Fibroblast of skin of right biceps (primary cell): ENCODE data around the gene PROCA1.

Experiments
- DNase-seq: peaks from one replicate; pipeline ENCODE4 v3.0.0-alpha.2; 2013

The PROCA1 gene, protein sequence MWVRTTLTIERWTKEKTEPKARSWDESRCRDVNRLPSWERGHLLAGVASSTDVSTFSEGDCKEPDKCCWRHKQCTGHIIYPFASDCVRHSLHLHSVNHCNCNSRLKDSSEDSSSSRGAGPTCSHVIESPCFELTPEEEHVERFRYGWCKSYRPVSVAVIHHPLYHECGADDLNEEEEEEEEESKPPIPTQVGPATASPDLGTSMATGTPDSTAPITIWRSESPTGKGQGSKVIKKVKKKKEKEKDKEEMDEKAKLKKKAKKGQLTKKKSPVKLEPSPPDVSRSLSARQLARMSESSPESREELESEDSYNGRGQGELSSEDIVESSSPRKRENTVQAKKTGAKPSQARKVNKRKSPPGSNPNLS

DNA sequence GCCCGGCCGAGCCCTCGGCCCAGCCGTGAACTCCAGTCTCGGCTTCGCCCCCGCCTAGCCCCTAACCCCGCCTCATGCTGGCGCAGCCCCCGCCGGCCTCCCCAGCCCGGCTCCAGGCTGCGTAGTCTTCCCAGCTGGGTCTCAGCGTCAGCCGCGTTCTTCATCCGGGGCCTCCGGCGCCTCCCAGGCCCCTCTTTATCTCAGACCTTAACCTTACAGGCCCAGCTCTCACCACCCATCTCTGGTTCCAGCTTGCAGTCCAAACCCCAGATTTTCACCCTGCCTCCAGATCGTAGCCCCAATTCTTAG lies at the start of gene PROCA1:
Gene PROCA1 (minus strand): TSS at position 166 of the 309 bp plus-strand sequence. CDS start 228 bp downstream, outside the sequence.
- no peak for DNase-seq

DNA sequence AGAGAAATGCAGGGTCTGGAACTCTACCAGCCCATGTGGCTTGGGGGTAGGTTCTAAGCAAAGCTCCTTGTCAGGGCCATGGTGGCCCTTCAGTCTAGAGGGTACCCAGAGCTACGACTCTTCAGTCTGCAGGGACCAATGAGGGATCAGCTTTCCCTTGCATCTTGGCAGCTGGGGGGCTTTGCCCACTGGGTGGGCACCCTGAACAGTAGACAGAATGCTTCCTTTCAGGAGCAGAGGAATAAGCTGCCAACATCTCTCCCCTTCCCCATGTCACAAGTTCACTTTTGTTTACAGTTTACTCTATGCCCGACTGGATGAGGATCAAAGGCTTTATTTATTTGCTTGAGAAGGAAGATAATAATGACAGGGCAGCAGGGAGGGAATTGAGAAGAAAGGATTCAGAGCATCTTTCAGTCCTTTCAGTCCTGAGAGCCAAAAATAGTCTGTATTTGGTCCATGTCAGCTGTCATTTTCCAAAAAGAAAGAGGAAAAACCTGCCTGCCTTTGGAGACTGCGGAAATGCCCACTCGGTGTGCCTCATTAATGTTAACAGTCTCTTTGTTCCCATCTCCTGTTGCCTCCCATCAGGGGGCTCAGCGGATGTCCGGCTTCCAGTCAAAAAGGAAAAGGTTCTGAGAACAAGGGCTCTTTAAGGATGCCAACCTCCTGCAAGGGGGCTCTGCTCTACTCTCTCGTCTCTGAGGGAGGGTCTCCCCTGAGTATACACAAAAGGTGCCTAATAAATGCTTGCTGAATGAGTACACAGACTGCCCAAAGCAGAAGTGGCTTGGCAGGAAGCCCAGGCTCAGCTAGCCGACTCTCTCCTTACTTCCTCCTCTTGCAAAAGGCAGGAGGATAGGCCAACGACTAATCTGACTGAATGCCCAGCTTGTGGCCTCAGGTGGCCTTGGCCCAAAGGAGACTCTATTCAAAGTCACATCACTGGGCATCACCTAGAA lies 49.2 kb upstream of the PROCA1 start:
- peak; percentile 42 for DNase-seq

DNA sequence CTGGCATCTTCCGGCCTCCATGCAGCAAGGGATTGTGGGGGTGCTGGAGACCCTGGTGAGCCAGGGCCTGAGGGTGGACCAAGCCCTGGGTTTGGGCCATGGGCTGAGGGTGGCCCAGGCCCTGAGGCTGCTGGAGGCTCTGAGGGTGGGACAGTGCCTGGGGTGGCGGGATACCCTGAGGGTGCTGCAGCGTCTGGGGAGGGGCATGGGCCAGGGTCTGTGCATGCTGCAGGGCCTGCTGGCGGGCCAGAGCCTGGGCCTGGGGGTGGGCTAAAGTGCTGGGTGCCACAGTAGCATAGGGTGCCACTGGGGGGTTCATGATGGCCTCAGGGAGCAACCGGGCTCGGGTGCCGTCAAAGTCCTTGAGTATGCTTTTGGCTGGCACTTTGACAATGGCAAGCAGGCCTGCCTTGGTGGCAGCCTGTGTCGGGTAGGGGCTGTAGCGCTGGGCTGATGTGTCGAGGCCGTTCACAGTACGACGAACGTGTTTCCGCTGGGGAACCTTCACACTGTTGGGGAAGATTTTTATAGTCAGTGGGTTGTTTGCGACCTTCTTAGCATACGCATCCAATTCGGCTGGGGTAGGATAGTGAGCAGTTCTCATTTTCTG lies 47.7 kb upstream of the PROCA1 start:
- no peak for DNase-seq

DNA sequence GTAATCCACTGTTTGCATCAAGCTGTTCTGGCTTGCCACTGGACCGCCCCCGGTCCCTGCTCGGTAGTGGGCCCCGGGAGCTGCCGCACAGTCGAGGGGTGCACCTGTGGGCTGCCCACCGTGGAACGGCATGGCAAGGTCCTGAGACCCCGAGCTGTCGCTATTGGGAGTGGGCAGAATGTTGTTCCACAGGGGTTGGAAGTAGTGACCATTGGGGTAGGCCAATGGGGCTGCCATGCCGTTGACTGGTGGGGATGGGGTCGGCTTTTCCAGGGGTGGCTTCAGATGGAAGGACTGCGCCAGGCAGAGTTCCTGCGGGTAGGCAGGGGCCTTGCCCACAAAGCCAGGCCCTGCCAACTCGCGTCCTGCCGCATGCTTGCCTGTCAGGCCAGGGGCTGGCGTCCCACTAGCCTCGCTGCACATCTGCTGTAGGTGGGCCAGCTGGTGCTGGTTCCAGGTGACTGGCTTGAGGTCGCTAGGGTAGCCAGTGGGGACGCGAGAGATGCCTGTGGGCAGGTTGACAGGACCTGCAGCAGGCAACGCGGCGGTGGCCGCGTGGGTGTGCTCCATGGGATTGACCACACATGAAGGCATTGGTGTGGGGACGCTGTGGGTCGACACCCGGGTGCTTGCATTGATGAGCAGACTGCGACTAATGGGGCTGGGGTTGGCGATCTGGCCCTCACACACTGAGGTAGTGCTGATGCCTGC lies 46.9 kb upstream of the PROCA1 start:
- no peak for DNase-seq

DNA sequence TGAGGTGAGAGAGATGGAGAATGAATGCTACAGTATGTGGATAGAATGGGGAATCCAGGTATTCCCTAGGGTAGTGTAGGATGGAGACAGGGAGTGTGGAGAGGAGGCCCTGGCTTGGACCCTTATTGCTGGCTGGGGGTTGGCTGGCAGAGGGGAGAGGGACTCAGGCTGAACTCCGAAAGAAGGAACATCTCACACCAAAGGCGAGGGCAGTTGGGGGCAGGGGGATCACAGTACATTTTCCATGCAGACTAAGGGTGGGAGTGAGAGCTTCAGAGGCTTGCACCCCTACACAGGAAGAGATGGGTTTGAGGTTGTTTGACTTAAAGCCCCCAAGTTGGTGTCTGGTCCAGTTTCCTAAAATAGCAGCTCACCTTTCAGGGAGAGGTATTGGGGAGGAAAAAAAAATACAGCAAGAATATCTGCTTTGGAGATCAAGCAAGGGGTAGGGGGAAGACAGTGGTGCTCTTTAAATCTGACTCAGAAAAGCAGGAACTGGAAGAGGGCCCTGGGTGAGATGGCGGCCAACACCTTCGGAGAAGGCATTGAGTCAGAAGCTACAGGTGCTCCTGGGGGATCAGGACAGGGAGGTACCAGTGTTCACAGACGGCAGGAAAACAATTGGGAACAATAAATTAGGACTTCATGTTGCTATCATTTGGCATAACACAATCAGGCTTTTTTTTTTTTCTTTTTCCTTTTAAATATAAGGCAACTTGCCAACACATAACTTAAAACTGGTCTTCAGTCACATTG lies 44.5 kb upstream of the PROCA1 start:
- no peak for DNase-seq

DNA sequence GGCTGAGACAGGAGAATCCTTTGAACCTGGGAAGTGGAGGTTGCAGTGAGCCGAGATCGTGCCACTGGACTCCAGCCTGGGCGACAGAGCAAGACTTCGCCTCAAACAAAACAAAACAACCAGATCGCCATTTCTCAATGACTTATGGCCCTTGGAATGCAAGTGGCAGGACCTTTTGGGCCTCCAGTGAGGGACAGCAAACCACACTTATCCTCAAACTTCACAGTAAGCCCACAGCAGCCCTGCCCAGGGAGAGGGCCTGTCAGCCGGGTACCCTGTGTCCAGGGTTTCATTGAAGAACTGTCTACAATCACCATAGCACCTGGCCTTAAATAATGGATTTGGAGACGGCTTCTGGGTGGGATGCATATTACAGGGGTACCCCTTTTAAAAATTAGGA lies 43.8 kb upstream of the PROCA1 start:
- DNase-seq: no peak

DNA sequence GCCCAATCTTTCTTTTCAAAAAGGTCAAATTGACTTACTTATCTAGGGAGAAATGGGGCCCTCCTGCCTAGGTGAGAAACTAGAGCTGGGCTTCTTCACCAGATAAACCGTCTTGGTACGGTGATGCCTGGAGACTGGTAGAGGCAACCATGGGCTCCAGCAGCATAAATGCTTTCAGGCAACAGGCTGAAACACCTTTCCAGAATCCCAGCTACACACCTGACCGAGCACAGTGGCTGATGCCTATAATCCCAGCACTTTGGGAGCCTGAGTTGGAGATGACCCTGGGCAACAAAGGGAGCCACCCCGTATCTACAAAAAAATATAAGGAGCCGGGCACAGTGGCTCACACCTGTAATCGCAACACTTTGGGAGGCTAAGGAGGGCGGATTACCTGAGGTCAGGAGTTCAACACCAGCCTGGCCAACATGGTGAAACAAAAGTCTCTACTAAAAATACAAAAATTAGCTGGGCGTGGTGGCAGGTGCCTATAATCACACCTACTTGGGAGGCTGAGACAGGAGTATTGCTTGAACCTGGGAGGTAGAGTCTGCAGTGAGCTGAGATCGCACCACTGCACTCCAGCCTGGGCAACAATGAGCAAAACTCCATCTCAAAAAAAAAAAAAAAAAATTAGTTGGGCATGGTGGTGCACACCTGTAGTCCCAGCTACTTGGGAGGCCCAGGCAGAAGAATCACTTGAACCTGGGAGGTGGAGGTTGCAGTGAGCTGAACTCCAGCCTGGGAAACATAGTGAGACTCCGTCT lies 40.1 kb upstream of the PROCA1 start:
- no peak for DNase-seq

DNA sequence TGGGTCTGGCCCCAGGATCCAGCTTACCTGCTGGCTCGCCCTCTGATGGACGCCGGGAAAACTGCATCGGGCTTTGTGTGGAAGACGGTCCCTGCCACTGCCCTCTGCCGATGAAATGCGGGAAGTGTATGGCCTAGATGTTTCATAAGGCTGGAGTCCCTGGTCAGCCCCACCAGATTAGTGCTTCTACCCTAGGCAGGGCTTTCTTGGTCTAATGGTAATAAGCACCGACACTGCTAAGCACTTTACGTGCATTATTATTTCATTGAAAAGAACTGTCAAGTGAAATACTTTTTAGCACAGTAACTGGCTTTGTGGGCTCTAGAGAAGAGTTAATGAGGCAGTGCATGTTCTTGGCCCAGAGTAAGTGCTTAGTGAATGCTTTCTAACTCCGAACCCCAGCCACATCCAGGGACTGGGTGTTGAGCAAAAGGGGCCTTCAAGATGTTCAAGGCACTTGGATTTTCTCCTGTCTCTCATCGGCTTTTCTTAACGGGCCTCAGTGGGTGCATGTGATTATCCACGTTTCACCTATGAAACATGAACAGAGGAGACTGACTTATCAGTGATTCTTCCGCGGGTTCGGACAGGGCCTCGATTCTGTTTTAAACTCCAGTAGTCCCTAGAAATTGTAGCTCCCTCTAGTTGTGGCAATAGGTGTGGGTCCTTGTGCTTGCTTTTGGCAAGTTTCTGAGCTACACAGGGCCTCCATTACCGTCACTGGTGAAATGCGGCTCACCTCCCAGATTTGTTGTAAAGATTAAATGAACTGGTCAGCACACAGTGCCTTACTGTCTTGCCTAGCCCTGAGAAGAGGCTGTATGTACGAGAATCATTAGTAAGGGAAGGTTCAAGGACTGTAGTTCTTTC lies 38.7 kb upstream of the PROCA1 start:
- DNase-seq: peak; percentile 87

DNA sequence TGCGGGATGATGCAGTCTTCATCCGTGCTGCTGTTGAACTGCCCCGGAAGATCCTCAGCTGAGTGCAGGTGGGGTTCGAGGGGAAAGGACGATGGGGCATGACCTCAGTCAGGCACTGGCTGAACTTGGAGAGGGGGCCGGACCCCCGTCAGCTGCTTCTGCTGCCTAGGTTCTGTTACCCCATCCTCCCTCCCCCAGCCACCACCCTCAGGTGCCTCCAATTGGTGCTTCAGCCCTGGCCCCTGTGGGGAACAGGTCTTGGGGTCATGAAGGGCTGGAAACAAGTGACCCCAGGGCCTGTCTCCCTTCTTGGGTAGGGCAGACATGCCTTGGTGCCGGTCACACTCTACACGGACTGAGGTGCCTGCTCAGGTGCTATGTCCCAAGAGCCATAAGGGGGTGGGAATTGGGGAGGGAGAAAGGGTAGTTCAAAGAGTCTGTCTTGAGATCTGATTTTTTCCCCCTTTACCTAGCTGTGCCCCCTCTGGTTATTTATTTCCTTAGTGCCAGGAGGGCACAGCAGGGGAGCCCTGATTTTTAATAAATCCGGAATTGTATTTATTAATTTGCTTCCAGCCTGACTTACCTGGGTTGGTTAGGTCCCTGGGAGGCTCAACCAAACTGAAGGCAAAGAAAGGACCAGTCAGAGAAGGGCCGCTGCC lies 38.0 kb upstream of the PROCA1 start:
- no peak for DNase-seq

DNA sequence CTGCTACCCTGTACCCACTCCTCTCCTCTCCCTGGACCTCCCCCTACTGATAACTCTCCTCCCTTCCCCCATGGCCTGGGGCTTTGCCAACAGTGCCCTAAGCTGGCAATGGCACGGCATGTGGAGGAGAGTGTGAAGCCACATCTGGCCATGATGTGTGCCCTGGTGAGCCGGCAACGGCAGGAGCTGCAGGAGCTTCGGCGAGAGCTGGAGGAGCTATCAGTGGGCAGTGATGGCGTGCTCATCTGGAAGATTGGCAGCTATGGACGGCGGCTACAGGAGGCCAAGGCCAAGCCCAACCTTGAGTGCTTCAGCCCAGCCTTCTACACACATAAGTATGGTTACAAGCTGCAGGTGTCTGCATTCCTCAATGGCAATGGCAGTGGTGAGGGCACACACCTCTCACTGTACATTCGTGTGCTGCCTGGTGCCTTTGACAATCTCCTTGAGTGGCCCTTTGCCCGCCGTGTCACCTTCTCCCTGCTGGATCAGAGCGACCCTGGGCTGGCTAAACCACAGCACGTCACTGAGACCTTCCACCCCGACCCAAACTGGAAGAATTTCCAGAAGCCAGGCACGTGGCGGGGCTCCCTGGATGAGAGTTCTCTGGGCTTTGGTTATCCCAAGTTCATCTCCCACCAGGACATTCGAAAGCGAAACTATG lies 37.3 kb upstream of the PROCA1 start:
- DNase-seq: no peak

DNA sequence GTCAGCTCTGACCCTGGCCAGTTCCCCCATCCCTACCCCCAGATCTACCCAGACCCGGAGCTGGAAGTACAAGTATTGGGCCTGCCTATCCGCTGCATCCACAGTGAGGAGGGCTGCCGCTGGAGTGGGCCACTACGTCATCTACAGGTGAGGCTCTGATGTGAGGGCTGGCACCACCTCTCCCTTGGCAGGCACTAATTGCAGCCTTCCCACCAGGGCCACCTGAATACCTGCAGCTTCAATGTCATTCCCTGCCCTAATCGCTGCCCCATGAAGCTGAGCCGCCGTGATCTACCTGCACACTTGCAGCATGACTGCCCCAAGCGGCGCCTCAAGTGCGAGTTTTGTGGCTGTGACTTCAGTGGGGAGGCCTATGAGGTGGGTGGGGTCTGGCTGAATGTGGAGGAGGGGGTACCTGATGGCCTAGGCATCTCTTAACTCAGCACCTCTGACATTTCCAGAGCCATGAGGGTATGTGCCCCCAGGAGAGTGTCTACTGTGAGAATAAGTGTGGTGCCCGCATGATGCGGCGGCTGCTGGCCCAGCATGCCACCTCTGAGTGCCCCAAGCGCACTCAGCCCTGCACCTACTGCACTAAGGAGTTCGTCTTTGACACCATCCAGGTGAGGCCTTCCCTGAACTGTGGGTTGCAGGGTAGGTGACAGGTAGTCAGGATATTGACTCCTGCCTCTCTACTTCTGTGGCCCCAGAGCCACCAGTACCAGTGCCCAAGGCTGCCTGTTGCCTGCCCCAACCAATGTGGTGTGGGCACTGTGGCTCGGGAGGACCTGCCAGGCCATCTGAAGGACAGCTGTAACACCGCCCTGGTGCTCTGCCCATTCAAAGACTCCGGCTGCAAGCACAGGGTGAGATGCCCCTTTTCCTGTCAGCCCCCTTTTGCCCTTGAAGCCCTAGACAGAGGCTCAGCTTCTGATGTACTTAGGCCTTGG lies 36.4 kb upstream of the PROCA1 start:
- DNase-seq: no peak

DNA sequence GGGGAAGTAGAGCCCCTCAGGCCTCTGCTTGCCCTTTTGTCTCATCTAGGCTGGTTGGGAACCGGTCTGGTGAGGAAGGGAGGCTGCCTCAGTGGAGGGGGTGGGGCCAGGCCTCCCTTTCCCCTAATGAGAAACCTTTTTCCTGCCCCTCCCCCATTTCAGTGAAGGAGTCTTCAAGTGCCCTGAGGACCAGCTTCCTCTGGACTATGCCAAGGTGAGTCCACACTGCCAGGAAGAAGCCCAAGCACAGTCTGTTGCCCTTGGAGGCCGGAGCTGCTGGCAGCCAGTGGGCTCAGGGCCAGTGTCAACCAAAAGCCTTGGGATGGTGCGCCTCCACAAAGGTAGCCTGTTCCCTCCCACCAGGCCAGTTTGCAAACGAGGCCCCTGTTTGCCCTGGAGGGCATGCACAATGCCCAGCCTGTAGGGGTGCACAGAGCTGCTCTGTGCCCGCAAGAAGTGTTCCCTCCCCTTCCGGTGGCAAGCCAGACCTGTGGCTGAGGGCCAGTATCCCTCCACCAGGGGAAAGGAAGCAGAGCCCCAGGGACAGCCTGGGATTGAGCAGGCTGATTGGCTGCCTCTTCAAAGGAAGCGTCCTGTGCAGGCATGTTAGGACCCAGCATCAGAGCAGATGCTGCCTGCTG lies 35.5 kb upstream of the PROCA1 start:
- no peak for DNase-seq

DNA sequence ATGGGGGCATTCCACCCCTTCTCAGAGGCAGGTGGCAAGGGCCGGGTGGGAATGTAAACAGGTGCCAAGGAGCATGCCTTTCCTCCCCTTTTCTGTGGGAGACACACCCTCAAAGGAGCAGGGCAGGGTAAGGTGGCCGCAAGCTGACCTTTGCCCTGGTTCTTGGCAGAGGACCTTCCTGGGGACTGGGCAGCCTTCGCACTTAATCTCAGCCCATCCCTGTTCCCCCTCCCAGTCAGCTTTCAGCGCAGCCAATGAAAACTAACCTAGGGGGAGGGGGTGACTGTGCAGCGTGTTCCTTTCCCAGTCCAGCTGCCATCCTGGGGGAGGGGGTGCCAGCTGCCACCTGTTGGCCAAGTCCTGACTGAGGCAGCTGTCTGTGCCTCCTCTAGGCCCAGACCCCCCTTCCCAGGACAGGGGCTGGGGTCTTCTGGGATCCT lies 34.9 kb upstream of the PROCA1 start:
- no peak for DNase-seq

DNA sequence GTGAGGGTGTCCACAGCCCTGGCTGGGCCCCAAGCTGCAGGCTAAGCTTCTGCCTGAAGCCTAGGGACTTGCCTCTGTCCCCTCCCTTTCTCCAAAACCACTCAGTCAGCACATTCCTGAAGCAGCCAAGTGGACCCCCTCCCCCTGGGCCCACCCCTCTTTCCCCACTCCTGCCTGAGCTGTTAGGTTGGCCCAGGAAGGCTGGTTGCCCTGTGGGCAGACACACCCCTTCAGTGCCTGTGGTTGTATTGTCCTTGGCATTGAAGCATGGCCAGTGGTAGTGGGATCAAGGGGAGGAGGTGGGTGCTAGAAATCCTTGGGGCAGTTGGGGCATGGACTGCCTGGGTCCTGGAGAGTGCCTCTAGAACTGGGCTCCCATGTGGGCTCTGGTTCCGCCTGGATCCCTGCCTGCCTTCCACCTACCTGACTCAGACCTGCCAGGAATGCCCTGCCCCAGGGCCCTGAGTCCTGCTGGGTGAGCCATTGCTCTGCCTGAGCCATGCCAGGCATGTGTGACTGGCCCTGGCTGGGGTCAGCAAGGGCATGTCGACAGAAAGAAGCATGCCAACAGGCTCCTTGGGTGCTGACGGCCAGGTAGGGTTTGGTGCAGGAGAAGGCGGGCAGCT lies 34.2 kb upstream of the PROCA1 start:
- DNase-seq: no peak

DNA sequence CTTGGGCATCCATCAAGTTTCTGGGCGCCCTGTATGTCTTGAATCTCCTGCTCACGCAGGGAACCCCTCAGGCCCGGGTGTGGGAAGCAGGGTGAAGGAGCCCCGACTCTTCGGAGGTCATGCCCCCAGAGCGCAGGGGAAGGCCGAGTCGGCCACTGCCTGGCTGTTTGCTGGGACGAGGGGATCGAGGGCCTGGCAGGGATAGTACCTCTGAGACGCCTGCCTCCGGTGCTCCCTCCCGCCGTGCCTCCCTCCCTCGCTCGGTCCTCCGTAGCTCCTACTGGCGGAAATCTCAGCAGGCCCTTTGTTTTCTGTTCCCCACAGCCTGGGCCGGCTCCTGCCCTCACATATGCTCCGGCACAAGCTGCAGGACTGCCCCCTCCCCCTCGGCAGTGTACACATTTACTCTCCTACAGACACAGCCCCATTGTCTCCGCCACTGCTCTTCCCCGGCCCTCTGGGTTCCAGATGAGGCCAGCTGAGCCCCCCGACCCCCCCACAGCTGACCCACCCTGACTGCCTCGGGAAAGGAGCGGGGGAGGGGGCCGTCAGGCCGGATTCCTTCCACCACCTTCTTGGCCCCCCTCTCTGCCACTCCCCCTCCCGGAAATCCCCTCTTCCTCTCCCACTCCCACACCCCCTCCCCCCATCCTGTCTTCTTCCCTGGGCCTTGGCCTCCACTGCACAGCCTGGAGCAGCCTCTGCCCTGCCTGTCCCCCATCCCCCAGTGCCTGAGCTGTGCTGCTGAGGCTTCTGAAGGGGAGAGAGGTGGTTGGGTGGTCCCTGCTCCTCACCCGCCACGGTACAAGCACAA lies 33.5 kb upstream of the PROCA1 start:
- DNase-seq: peak; percentile 63
